IMR-90 (cell line): ENCODE data around the gene PLCD1. TPM values are rescaled to one million over a fixed set of nuclear protein-coding genes. Genes with fewer than 3 reads are reported as not detected.
A peak's percentile ranks its signal among the peaks of the same experiment; 100 is the strongest.

Source experiments
- ATAC-seq: fragments of 200-7000 bp; cut with Tn5 transposase; 2 replicates; pipeline ENCODE4 v1.9.1; 2020; ENCODE audit warnings: low read depth, mild to moderate bottlenecking, moderate library complexity
- BruUV-seq: library from RNA; stranded (reverse); fragments of 400-500 nt; replicated peaks from 2 replicates; lab custom pipeline; 2021; lab: Mats Ljungman, UMichigan
- CTCF ChIA-PET: fragments of 300-600 bp; formaldehyde crosslinking; extraction: SDS; loops from one replicate; lab custom pipeline; 2021; ENCODE audit warnings: antibody characterized with exemption; lab: Yijun Ruan, JAX
- POLR2A ChIA-PET: fragments of 300-600 bp; sonication (Branson Sonifier 250); formaldehyde crosslinking; loops from one replicate; lab custom pipeline; 2022; ENCODE audit warnings: antibody characterized with exemption; ENCODE audit not compliant: unreplicated experiment; lab: Charles Lee
- DNase-seq: peaks from one replicate; pipeline ENCODE4 v3.0.0; 2013
- H2AFZ ChIP-seq: replicated peaks from 2 replicates; pipeline ENCODE3; 2013; ENCODE audit warnings: low read length, mild to moderate bottlenecking; ENCODE audit not compliant: poor library complexity
- H2AK5ac ChIP-seq: 2 replicates; pipeline ENCODE4 v1.6.1; 2013; ENCODE audit warnings: low read depth, low read length, inconsistent platforms
- H2AK9ac ChIP-seq: replicated peaks from 2 replicates; pipeline ENCODE3; 2013; ENCODE audit warnings: mild to moderate bottlenecking, low read depth, low read length, moderate library complexity; ENCODE audit not compliant: poor library complexity
- H2BK120ac ChIP-seq: 2 replicates; pipeline ENCODE4 v1.6.1; 2013; ENCODE audit warnings: low read depth, low read length, inconsistent platforms
- H2BK15ac ChIP-seq: 3 replicates; pipeline ENCODE4 v1.6.1; 2013; ENCODE audit warnings: low read depth, low read length, inconsistent platforms
- H2BK20ac ChIP-seq: 2 replicates; pipeline ENCODE4 v1.6.1; 2013; ENCODE audit warnings: low read depth, mild to moderate bottlenecking, inconsistent platforms, low read length, moderate library complexity
- H2BK5ac ChIP-seq: 2 replicates; pipeline ENCODE4 v1.6.1; 2013; ENCODE audit warnings: mild to moderate bottlenecking, low read depth, low read length, inconsistent platforms; ENCODE audit not compliant: poor library complexity, severe bottlenecking
- H3K14ac ChIP-seq: replicated peaks from 2 replicates; pipeline ENCODE4 v1.6.1; 2013; ENCODE audit warnings: low read depth, low read length, inconsistent platforms
- H3K18ac ChIP-seq: 2 replicates; pipeline ENCODE4 v1.6.1; 2013; ENCODE audit warnings: low read depth, low read length, control low read depth
- H3K23ac ChIP-seq: 2 replicates; pipeline ENCODE4 v1.6.1; 2013; ENCODE audit warnings: low read depth, low read length, inconsistent platforms
- H3K27ac ChIP-seq: 2 replicates; pipeline ENCODE4 v1.5.1; 2013; ENCODE audit warnings: mild to moderate bottlenecking, control low read depth, low read length; ENCODE audit not compliant: insufficient read depth
- H3K27me3 ChIP-seq: 2 replicates; pipeline ENCODE4 v1.6.1; 2013; ENCODE audit warnings: low read length; ENCODE audit not compliant: control insufficient read depth, insufficient read depth
- H3K36me3 ChIP-seq: 2 replicates; pipeline ENCODE4 v1.6.1; 2013; ENCODE audit warnings: low read length, mixed read lengths; ENCODE audit not compliant: control insufficient read depth, insufficient read depth
- H3K4ac ChIP-seq: 2 replicates; pipeline ENCODE4 v1.6.1; 2013; ENCODE audit warnings: low read depth, low read length, inconsistent platforms
- H3K4me1 ChIP-seq: 2 replicates; pipeline ENCODE4 v1.6.1; 2013; ENCODE audit warnings: low read length, mixed read lengths; ENCODE audit not compliant: control insufficient read depth, insufficient read depth
- H3K4me2 ChIP-seq: 2 replicates; pipeline ENCODE4 v1.6.1; 2013; ENCODE audit warnings: low read depth, mild to moderate bottlenecking, control low read depth, low read length, moderate library complexity
- H3K4me3 ChIP-seq: 2 replicates; pipeline ENCODE4 v1.5.1; 2013; ENCODE audit warnings: low read depth, mild to moderate bottlenecking, control low read depth, low read length, moderate library complexity; ENCODE audit not compliant: insufficient read depth
- H3K56ac ChIP-seq: 2 replicates; pipeline ENCODE4 v1.6.1; 2013; ENCODE audit warnings: low read length, inconsistent platforms; ENCODE audit not compliant: insufficient read depth; ENCODE audit errors: extremely low read depth
- H3K79me1 ChIP-seq, 2 experiments: 2 replicates each; pipeline ENCODE4 v1.6.1; 2013; ENCODE audit warnings: low read length in 2 of 2, inconsistent platforms in 1 of 2, low read depth in 1 of 2
- H3K9ac ChIP-seq: 2 replicates; pipeline ENCODE4 v1.6.1; 2013; ENCODE audit warnings: low read depth, low read length, control low read depth
- H3K9me1 ChIP-seq: 2 replicates; pipeline ENCODE4 v1.6.1; 2013; ENCODE audit warnings: low read length, inconsistent platforms; ENCODE audit not compliant: insufficient read depth
- H3K9me3 ChIP-seq: 2 replicates; pipeline ENCODE4 v1.6.1; 2013; ENCODE audit warnings: low read length; ENCODE audit not compliant: control insufficient read depth, insufficient read depth
- H4K20me1 ChIP-seq: 2 replicates; pipeline ENCODE4 v1.6.1; 2013; ENCODE audit warnings: low read length, inconsistent platforms; ENCODE audit not compliant: insufficient read depth
- H4K5ac ChIP-seq: 2 replicates; pipeline ENCODE4 v1.6.1; 2013; ENCODE audit warnings: mild to moderate bottlenecking, low read depth, low read length, control low read depth
- H4K8ac ChIP-seq, 2 experiments: 2 replicates each; pipeline ENCODE4 v1.6.1; 2013; ENCODE audit warnings: low read depth in 2 of 2, low read length in 2 of 2, control low read depth in 1 of 2, inconsistent platforms in 1 of 2
- H4K91ac ChIP-seq: 2 replicates; pipeline ENCODE4 v1.6.1; 2013; ENCODE audit warnings: low read depth, low read length, inconsistent platforms; ENCODE audit not compliant: insufficient read depth
- BHLHE40 ChIP-seq: fragments of 150-350 bp; IDR thresholded peaks from 2 replicates; pipeline ENCODE4 v1.6.1; 2016; ENCODE audit warnings: mild to moderate bottlenecking, low read depth, low read length
- FOS ChIP-seq: fragments of 150-350 bp; IDR thresholded peaks from 2 replicates; pipeline ENCODE4 v1.6.1; 2016; ENCODE audit warnings: low read depth, low read length
- MAFK ChIP-seq: IDR thresholded peaks from 2 replicates; pipeline ENCODE4 v1.6.1; 2012; ENCODE audit warnings: low read depth, low read length, improper control_type of control experiment
- MXI1 ChIP-seq: IDR thresholded peaks from 2 replicates; pipeline ENCODE4 v1.6.1; 2012; ENCODE audit warnings: low read depth, mild to moderate bottlenecking, low read length, moderate library complexity, borderline replicate concordance
- POLR2A ChIP-seq: IDR thresholded peaks from 2 replicates; pipeline ENCODE4 v1.6.1; 2012; ENCODE audit warnings: mild to moderate bottlenecking, low read depth, low read length
- RAD21 ChIP-seq: IDR thresholded peaks from 2 replicates; pipeline ENCODE4 v1.6.1; 2012; ENCODE audit warnings: low read length, improper control_type of control experiment
- SMC3 ChIP-seq: fragments of 150-350 bp; IDR thresholded peaks from 2 replicates; pipeline ENCODE4 v1.6.1; 2016; ENCODE audit warnings: low read depth, mild to moderate bottlenecking, antibody characterized with exemption, low read length, moderate library complexity
- WGBS, 2 experiments: methylation state at CpG; one replicate each; pipeline versions ENCODE4 v1.1.5 to v1.1.7; 2013; ENCODE audit warnings: missing lambda C conversion rate in 2 of 2; ENCODE audit not compliant: insufficient read length in 1 of 2; ENCODE audit errors: extremely low coverage in 2 of 2; 5-methylcytosine and 5-hydroxymethylcytosine counted together
- dilution Hi-C: fragments of 300-500 bp; cut with HindIII; formaldehyde crosslinking; loops from one replicate; pipeline ENCODE4 v1.14.3; 2018; ENCODE audit warnings: low sequenced_read_pairs; ENCODE audit not compliant: unreplicated experiment
- in situ Hi-C: fragments of 300-500 bp; cut with MboI; formaldehyde crosslinking; loops from 3 replicates; pipeline ENCODE4 v1.14.3; 2019; ENCODE audit warnings: low sequenced_read_pairs, inconsistent platforms, mixed read lengths
- intact Hi-C: fragments of 100-400 bp; cut with micrococcal nuclease; formaldehyde crosslinking; loops from 2 replicates; pipeline ENCODE4 v1.10.0; 2022
- polyA plus RNA-seq, 3 experiments: library from polyadenylated mRNA; depleted of rRNA; stranded (reverse); fragments of >200 nt; gene quantifications; 2 replicates each; pipeline ENCODE4 v1.2.3, GENCODE V29; 2012; ENCODE audit warnings: low replicate concordance in 1 of 3
- total RNA-seq: library from RNA; depleted of rRNA; stranded (reverse); fragments of >200 nt; gene quantifications from 2 replicates; pipeline ENCODE4 v1.2.3, GENCODE V29; 2012
- TF ChIP-seq, protein P1 (sequence below): fragments of 150-350 bp; IDR thresholded peaks from 2 replicates; pipeline ENCODE4 v1.6.1; 2017; ENCODE audit warnings: mild to moderate bottlenecking, antibody characterized with exemption, low read length, low read depth

PLCD1 gene
- total and polyA plus RNA-seq, 2 of the 4 experiments (the other 2 are of a cell fraction) = 14.9 to 16.3 TPM

DNA sequence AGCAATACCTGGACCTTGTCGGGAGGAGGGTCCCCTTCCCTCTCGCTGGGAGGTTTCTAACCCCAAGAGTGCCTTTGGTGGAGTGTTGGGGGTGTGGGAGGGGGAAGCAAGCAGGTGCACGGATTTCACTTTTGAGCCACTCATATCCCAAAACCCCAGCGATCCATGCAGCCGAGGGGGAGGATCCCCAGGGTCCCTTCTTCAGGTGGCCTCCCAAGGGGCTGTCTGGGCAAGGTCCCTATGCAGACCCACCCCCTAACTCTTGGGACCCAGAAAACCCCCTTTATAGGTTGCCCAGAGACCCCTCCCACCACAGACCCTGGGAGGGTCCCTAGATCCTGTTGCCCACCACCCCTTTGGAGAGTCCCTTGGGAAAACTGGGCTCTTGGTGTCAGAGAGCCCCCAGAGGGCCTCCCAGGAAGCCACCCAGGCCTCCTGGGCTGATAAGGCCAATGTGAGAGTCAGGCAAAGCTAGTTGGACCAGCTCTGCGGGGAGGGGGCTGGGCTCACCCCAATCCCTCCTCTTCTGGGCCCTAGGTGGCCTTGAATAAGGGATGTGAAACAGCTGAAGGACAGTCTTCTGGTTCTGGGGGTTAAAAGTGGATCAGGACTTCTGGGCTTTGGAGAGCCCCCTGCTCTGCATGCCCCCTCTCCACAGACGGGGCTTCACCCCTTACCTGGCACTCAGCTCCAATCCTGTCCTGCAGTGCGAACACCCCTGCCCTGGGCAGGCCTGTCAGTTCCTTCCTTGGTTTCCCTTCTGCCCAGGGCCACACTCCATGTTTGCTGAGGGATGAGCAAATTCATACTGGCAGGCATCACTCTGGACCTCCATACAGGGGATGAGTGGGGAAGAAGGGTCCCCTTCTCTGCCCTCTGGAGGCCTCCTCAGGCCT is 932 bp upstream of the PLCD1 start:
- H3K4ac ChIP-seq = peak overlapping the region; percentile 94
- H3K56ac ChIP-seq = no peak overlapping the region
- ChIA-PET POLR2A (interaction anchor here (0.6 kb wide), 1 partner anchor 10 kb away, joined by 5 read pairs; no protein-coding TSS in a partner anchor), CTCF (no interaction called here)
- peaks cover 3 to 8% of the 10 kb centered on the region in 2 experiments; a peak in 1 of 4 replicates for H3K79me1 ChIP-seq
- no peak overlapping the region for H2BK5ac ChIP-seq
- H3K9me1 ChIP-seq = no peaks in the 10 kb centered on the region; the same call in 1 of the 2 replicates
- no TSS peak for BruUV-seq
- H4K8ac ChIP-seq = peak overlapping the region; percentile 49 to 92; a peak in 3 of 4 replicates
- H2BK20ac ChIP-seq = no peak overlapping the region
- DNase-seq (no peak), ATAC-seq (no peak)
- no peak overlapping the region for H2BK15ac ChIP-seq
- no peaks in the 10 kb centered on the region for H3K27me3 ChIP-seq
- H2BK120ac ChIP-seq = peak overlapping the region; percentile 49; the same call in 1 of the 2 replicates
- peak overlapping the region; percentile 73 for H4K91ac ChIP-seq
- intact Hi-C loops (no loop called here), in situ Hi-C loops (no loop called here), dilution Hi-C loops (no loop called here)
- WGBS, 2 experiments = 60% methylated on average over 2 of the region's 8 CpGs; no CpG with 5 or more reads in 1 of the 2 experiments
- TF ChIP-seq BHLHE40 (no peak), FOS (no peak), POLR2A (no peak), MAFK (no peak), SMC3 (no peak), RAD21 (no peak), MXI1 (no peak)
- TF ChIP-seq, protein P1, sequence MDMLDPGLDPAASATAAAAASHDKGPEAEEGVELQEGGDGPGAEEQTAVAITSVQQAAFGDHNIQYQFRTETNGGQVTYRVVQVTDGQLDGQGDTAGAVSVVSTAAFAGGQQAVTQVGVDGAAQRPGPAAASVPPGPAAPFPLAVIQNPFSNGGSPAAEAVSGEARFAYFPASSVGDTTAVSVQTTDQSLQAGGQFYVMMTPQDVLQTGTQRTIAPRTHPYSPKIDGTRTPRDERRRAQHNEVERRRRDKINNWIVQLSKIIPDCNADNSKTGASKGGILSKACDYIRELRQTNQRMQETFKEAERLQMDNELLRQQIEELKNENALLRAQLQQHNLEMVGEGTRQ = no peak
- peak overlapping the region; percentile 97 for H4K5ac ChIP-seq
- peak overlapping the region; percentile 97 for H2AFZ ChIP-seq
- H4K20me1 ChIP-seq = no peaks in the 10 kb centered on the region
- H3K4me3 ChIP-seq = peak overlapping the region; percentile 60
- H3K4me1 ChIP-seq = peaks cover 9% of the 10 kb centered on the region
- peak overlapping the region; percentile 99 for H3K4me2 ChIP-seq
- H2AK9ac ChIP-seq = peak overlapping the region; percentile 96
- no peaks in the 10 kb centered on the region for H3K9me3 ChIP-seq
- no peaks in the 10 kb centered on the region for H3K36me3 ChIP-seq
- peak overlapping the region; percentile 3; the same call in 1 of the 2 replicates for H3K27ac ChIP-seq
- H3K9ac ChIP-seq = peak overlapping the region; percentile 3
- H3K23ac ChIP-seq = peak overlapping the region; percentile 75
- peak overlapping the region; percentile 76 for H2AK5ac ChIP-seq
- peak overlapping the region; percentile 72 for H3K14ac ChIP-seq
- H3K18ac ChIP-seq = peak overlapping the region; percentile 89
